NCI-H1105 treated with DMSO at 0.1 percent for 48 hours (cell line): ENCODE measurements around the gene CACNB3.

ENCODE experiments used
- DNase-seq: peaks from one replicate; lab custom pipeline; 2025; lab: John Stamatoyannopoulos, UW

CACNB3 gene

DNA sequence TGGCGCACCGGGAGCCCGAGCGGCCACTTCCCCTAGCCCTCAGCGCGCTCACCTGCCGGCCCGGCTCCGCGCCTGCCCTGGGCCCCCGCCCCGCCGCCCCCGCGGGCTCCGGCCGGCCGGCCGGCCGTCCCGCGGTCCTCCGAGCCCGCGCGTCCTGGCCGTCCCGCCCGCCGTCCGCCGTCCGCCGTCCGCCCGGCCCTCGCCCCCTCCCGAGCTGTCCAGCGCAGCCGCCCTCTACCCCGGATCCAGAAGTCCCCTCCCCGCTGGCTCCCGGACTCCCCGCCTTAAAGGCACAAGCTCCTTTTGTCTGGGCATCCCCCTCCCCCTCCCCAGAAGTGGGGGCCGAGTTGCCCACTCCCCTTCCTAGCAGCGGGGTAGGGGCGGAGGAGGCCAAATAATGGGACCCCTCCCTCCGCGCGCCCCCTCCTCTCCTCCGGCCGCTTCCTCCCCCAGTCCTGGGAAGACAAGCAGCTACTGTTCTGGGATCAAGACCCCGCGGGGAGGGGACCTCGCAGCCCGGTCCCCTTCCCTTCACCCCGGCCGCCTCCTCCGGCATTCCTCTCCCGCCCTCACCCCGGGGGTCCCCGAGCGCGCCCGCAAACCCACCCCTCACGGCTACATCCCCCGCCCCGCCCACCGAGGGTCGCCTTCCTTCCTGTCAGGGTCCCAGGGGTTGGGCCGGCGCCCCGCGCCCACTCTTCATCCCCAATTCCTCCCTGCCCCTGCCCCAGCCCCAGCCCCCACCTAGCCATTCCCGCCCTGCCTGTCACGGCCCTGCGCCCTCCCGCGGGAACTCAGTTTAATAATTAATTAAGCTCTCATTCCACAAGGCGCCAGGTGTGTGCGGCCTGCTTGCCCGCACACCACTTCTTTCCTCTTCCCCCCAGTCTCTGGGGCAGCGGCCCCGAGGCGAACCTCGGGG is 29.2 kb upstream of the CACNB3 start, which contains the start of gene ADCY6:
ADCY6 (minus strand) TSS at position 236 of the 922 bp plus-strand sequence. CDS start 5,655 bp downstream, outside the sequence.
- DNase-seq: peak; percentile 1

DNA sequence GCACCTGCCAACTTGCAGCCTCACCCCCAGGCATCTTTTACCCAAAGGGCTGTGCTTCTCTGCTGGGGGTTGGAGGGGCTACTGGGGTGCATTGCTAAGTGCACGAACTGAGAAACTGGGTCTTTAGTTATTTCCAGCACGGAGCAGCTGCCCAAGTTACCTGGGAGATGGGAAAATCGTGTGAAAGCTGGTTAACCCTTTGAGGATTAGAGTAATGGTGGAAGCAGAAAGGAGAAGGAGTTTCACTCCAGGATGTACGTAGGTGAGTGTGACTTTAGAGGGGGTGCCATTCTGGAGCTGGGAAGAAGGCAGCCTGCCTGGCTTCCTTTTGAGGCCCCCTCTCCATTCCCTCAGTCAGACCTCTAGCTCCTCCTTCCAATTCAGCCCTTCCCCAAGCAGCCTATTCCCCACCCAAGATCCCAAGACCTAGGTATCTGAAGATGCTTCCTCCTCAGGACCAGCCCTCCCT is 28.4 kb upstream of the CACNB3 start:
- no peak for DNase-seq

DNA sequence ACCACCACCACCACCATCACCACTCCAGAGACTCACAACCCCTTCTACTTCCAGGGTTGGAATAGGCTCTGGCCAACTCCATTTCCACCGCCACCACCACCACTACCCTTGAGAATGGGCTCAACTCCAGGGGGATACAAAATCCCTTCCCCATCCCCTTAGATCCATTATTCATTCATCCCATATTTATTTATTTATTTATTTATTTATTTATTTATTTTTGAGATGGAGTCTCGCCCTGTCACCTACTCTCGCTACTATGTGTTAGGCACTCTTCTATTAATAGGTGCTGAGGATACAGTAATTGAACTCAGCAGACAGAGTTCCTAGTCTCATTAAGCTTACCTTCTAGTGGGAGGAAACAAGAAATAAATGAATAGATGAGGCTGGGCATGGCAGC is 24.6 kb upstream of the CACNB3 start:
- DNase-seq: no peak

DNA sequence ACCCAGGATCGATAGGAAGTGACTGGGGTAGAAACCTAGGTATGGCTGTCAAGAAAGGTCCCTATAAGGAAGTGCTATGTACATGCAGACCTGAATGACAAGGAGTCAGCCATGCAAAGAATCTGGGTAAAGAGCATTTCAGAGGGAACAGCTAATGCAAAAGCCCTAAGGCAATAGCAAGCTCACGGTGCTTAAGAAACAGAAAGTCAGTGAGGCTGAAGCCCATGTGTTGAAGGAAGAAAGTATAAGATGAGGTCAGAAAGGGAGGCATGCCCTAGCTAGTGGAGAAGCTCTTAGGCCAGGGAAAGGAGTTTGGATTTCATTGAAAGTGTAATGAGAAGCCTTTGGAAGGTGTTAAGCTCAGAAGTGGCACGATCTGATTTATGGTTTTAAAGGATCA is 23.4 kb upstream of the CACNB3 start:
- DNase-seq: no peak

GRCh38 chr12:48795550-48796455 is 22.5 kb upstream of the CACNB3 start:
- DNase-seq: peak; percentile 47

DNA sequence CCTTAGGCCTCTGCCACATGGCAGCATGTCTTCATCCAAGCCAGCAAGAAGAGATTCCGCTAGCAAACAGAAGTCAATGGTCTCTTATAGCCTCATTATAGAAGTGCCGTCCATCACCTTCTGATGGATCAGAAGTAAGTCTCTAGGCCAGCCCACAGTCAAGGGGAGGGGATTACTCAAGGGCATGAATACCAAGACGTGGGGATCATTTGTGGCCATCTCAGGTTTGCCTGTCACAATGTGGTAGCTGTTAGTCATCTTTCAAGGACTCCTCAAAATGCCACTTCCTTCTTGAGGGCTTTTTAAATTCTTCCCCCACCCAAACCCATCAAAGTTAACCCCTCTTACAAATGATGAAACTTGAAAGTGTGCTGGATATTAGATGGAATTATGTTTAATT is 21.3 kb upstream of the CACNB3 start:
- no peak for DNase-seq

DNA sequence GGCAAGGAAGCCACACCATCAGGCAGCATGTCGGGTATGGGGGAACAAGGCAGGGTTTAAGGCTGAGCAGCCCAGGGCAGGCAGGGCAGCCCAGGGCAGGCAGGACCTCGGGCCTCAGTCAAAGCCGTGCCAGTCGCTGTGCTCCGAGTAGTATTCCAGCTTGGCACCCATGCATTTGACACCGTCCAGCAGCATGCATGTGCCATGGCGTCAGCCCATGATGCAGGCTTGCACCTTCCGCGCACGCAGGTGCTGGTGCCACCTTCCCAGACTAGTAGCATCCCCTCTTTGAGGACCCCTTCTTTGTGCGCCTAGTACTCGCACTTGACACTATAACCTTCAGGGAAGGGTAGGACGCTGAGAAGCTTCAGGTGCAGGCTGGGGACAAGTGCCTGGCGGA is 17.8 kb upstream of the CACNB3 start:
- no peak for DNase-seq

DNA sequence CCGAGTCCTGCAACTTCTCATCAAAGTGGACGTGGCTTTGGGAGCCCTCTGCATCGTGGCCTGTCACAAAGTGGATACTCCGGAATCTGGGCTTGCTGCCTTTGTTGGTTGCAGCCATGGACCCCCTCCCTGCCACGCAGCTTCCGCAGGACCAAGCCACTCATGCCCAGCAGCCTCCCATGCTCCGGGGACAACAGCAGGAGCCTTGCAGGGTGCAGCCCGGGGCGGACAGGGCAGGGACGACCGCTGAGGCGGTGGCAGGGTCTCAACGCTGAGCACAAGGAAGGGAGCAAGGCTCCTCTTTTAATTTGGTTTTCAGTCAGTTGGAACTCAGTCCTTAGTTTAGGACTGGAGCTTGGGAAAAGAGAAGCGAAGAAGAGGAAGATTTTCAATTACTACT is 17.3 kb upstream of the CACNB3 start:
- DNase-seq: no peak

GRCh38 chr12:48803675-48804074 is 14.6 kb upstream of the CACNB3 start:
- no peak for DNase-seq

DNA sequence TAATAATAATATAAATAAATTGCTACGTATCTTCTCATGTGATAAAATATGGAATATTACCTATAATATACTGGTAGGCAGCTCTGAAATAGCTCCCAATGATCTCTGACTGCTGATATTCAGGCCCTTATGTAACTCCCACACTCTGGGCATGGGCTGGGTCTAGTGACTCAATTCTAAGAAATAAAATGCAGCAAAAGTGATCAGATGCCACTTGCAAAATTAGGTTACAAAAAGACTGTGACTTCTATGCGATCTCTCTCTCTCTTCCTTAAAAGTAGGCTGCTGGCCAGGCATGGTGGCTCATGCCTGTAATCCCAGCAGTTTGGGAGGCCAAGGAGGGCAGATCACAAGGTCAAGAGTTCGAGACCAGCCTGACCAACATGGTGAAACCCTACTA is 10.3 kb upstream of the CACNB3 start:
- DNase-seq: no peak

- DNase-seq: no peak
These were observed 7.3 kb upstream of the CACNB3 start for GRCh38 chr12:48810903-48811431.

DNA sequence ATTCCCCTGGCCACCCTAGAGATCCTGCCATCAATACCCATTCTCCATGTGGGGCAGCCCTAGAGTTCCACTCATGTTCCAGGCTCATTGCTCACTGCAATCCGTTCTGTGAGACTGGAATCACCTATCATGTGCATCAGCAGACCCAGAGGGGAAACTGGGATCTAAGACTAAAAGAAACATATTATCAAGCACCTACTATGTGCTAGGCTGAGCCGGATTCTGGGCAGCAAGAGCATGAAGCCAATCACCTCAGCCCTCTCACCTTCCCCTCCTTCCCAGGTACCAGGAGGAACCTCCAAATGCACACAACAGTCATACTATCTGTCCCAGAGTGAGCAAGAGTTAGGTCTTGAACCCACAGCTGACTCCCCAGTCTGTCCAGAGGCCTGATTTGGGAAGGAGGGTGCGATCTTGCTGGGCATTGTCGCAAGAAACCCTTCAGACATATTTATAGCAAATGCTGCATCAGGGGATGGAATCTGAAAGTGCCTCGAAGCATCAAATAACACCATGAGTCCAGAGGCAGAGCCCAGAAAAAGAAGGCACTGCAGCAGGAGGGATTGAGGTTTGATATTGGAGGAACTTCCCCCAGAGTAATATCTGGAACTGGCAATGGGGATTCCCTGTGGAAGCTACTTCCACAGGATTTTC is 6.7 kb upstream of the CACNB3 start:
- no peak for DNase-seq

- DNase-seq: no peak
These were observed 5.9 kb upstream of the CACNB3 start for GRCh38 chr12:48812389-48812788.

DNA sequence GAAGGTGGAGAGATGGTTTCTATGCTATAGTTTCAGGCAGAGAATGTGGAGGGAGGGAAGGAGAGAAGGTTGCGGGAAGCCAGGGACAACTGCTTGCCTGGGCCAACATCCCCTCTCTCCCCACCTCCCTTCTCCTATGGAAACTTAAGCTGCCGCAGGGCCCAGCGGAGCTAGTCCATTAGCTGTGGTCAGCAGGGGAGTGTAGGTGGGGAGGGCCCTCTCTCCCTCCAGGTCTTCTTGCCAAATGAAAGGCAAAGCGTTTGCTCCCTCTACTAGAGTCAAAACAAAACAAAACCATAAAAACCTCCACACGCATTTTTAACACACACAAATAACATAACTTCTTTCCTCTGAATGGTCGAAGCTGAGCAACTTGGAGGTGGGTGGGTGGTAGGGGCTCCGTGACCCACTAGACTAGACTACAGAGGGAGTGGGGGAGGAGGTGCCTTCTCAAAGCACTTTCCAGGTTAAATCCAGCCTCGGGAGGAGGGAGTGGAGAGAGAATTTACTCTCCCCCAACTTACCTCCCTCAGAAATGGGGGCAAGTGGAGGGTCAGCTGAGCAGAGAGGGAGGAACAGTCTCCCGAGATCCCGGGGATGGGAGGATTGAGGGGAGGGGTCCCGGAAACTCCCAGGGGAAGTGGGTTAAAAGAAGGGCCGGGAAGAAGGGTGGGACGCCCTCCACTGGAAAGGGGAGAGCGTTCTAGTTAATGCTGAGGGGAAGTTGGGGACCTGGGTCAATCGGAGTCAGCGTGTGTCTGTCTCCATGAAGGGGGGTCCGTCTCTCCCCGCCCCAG is 4.6 kb upstream of the CACNB3 start:
- DNase-seq: no peak

- DNase-seq: peak; percentile 6
These were observed 3.8 kb upstream of the CACNB3 start for GRCh38 chr12:48814262-48815125.

DNA sequence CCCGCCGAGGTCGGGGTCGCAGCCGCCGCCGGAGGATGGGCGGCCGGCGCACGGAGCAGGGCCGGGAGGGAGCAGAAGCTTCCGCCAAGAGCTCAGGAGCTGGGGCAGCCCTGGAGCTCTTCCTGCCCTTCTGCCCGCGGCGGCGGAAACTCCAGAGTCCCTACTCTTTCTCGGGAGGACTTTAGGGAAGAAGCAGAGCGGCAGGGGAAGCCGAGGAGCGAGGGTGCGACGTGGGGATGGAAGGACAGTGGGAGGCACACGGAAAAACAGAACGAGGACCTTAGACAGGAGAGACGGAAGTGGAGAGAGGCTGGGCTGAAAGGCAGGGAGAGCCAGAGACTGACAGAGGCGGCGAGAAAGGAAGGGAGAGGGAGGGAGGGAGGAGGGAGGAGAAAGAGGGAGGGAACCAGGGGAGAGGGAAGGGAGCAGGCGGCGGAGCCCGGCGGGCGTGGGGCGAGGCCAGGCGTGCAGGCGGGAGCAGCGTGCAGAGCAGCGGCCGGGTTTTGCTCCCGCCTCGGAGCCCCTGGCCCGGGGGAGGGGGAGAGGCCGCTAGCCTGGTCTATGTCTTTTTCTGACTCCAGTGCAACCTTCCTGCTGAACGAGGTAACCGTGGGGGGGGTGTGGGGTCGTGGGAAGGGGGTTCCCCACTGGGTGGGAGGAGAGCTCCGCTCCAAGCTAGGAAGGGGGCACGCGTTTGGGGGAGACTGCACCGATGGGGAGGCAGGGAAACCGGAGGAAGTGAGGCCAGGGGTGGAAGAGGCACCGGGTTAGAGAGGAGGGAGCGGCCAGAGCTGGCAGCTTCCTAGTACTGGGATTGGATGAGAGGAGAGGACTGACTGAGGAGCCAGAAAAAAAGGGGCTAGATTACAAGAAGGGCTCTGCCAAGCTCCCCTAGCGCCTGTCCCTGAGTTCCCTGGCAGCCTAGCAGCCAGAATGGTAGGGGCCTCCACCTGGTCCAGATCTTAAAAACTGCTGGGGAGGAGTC is 2.9 kb upstream of the CACNB3 start:
- DNase-seq: peak; percentile 63

DNA sequence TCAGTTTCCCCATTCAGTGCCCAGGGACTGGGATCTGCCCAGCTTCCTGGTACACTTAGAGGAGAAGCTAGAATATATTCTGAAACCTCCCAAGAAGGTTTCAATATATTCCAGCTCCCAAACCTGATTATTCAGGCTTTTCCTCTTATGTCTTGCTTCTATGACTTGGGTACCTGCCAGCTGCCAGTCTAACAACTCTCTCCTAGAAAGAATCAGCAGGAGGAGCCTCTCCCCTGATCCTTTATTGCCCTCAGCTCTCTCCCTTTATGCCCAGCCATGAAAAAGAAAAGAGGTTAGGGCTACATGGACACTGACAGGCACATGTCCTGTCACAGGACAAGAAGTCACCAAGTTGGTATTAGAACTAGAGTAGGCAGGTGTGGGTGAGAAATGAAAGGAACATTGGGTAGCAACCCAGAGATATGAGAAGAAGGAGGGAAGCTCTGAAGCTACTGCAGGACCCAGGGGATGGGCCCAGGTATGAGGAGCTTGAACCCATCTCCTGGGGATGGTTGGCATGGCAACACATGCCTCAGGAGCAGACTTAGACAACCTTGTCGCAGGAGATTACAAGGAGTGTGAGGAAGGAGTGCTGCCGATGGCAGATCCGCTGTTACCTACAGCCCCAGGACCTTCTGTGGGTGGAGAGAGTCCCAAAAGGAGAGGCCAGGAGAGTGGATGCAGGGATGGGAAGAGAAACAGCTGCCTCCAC is 2.0 kb upstream of the CACNB3 start:
- peak; percentile 6 for DNase-seq
